ENCODE data around the gene USP27X. TPM values are rescaled to one million over a fixed set of nuclear protein-coding genes. Genes with fewer than 3 reads are reported as not detected.

Gene USP27X
- total RNA-seq, 1 donor from 2014 or later, result 2.2 TPM

DNA sequence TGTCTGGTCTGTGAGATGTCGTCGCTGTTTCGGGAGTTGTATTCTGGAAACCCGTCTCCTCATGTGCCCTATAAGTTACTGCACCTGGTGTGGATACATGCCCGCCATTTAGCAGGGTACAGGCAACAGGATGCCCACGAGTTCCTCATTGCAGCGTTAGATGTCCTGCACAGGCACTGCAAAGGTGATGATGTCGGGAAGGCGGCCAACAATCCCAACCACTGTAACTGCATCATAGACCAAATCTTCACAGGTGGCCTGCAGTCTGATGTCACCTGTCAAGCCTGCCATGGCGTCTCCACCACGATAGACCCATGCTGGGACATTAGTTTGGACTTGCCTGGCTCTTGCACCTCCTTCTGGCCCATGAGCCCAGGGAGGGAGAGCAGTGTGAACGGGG is 1.4 kb downstream of the USP27X start:
- no peak for DNase-seq (ENCODE audit: low read depth in 2 of 2)

DNA sequence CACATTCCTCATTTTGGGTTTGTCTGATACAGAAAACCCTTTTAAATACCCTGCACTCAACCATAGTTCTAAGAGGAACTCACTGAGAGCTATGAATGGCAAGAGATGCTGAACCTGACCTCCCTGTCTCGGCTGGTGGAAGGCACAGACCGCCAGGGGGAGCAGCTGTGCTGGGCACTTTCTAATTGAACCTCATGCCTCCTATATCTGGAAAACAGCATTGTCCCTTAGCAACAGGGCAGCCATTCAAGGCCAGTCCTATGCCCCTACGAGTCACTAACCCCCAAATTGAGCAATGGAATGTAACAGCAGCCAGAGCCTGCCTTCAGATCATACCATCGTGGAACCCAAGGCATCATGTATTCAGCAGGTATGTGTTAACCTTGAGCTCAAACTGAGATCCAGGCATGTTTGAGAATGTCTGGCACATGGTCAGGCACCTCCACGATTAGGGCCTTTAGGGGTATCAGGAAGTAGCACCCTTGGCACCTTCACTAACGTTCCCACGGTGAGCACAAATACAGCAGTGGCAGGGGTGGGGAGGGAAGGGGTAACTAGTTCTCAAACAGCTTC is 5.1 kb downstream of the USP27X start:
- peak; percentile 30 to 44 for DNase-seq (ENCODE audit: low read depth in 2 of 2)

DNA sequence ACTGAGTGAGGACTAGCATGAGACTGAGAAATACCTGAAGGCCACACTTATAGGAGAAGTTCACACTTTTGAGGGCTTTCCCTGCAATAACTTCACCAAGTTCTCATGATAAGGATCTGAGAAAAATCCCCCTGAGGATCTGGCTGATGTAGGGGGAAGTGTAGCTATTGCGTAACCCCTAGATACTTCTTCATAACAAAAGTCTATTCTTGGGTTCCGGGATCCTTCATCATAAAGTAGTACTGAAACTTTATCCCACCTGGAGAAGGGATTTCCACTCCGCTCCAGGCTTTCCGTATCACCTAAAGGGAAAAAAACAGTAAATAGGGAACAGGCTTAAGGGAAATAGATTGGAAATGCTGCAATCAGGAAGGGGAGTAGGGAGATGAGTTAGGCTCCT is 13.3 kb downstream of the USP27X start:
- DNase-seq (ENCODE audit: low read depth in 2 of 2), result no peak

DNA sequence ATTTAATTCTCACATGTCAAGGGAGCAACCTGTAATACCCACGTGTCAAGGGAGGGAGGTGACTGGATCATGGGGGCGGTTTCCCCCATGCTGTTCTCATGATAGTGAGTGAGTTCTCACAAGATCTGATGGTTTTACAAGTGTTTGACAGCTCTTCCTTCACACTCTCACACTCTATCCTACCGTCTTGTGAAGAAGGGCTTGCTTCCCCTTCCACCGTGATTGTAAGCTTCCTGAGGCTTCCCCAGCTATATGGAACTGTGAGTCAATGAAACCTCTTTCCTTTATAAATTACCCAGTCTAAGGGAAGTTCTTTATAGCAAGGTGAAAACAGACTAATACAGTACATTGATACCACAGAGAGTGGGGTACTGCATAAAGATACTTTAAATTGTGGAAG is 17.7 kb downstream of the USP27X start:
- no peak for DNase-seq (ENCODE audit: low read depth in 2 of 2)

DNA sequence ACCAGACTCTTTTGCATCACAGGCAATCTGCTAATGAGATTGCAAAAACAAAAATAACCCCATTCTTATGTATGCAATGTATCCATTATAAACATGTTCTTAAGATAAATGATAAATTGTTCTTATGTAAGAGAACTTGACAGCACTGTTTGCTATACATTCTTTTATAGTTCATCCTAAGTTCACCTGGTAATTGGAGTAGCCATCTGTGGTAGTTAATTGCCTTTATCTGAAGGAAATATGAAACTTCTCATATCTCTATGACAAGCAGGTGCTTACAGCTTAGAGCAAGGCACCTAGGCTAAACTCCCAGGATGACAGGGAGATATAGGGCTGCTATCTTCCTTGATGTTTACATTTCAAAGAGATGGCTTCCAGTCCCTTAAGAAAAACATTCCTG is 21.8 kb downstream of the USP27X start:
- no peak for DNase-seq (ENCODE audit: low read depth in 2 of 2)

DNA sequence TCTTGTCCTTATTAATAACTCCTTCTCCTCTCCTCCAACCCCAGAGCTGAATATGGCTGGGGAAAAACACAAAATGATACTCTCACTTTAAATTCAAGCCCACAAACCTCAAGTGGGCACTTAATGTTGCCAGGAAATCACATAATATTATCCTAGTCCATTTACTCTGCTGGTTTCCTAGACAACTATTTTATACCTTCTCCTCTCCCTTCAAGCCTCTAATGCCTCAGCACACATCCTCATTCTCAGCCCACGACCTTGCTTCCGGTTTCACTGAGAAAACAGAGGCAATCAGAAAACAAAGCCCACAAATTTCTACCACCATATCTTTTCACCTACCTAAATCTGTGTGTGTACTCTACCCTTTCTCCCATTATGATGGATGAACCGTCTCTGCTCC is 31.1 kb downstream of the USP27X start:
- no peak for DNase-seq (ENCODE audit: low read depth in 2 of 2)

DNA sequence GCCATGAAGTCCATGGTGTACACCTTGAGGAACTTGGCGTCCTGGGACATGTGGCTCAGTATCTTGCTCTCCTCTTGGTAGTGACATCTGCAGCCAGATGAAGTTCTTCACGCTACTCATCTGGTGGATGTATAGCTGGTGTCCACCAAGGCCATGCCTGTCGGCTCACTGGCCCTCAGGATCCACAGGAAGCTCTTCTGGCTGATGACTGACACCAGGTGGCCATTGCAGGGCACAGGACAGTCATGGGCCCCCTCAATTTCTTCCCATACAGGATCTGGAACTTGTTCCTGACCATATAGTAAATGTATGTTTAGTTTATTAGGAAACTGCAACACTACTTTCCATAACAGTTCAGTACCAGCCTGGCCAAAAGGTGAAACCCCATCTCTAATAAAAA is 32.8 kb downstream of the USP27X start:
- DNase-seq (ENCODE audit: low read depth in 2 of 2), result no peak

DNA sequence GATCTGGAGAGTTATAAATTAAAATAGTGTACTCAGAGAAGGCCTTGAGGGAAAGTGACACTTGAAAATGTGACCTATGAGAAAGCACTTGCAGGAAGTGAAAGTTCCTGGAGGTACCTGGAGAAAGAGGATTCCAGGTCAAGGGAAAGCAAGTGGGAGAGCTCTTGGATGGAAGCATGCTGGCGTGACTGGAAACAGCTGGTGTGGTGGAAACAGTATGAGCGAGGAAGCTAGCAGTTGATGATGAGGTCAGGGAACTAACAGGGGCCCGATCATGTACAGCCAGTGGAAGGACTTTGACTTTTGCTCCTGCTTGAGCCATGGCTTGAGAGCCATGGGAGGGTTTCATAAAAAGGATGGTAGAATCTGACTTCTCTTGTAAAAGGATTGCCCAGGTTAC is 33.6 kb downstream of the USP27X start:
- DNase-seq (ENCODE audit: low read depth in 2 of 2), result no peak

DNA sequence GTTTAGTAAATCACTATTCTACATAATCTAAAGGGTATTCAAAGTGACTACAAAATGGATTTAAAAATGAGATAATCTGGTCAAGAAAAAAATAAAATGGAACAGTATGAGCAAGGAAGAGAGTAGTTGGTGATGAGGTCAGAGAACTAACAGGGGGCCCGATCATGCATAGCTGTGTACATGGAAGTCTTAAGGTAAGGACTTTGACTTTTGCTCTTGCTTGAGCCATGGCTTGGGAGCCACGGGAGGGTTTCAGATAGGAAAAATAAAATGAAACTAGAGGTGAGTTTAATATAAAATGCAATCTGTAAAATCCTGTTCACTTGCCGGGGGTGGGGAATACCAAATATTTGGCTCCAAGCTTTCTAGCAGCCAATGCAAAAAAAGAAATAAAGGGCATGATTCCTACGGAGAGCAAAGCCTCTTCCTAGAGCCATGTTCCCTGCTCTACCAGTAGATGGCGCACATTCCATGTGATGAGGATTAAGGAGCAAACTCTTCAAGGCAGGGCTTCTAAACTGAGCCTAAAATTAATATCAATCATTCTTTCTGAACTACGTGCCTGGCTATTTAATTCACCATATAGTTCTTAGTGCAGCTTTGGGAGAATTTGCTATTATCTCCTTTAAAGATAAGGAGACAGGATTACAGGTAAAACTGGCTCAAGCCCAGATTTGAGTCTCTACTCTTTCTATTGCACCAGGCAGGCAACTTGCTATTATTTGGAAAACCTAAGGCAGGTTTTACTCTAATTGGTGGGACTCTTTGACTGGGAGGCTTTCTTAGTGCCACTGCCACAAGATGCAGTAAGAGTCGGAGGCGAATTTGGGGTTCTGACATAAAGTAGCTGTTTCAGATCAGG is 36.3 kb downstream of the USP27X start:
- DNase-seq (ENCODE audit: low read depth in 2 of 2), result peak; percentile 39 to 59

DNA sequence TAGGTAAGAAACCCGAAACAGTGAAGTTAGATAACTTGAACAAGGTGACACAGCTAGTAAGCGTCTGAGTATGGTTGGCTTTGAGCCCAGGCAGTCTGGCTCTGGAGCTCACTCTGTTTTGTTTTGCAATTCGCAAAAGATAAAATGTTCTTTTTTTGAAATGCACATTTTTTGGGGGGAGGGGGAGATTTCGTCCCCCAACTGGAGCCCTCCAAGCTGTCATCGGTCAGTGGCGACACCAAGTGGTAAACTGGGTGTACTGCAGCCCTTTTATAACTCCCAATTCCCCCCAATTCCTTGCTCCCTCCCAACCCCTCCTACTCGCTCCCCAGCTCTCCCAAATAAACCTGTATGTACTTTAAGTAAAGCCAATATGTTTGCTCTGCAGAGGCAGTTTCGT is 40.3 kb downstream of the USP27X start:
- DNase-seq (ENCODE audit: low read depth in 2 of 2), result peak in 1 of 2 donors; percentile 21

DNA sequence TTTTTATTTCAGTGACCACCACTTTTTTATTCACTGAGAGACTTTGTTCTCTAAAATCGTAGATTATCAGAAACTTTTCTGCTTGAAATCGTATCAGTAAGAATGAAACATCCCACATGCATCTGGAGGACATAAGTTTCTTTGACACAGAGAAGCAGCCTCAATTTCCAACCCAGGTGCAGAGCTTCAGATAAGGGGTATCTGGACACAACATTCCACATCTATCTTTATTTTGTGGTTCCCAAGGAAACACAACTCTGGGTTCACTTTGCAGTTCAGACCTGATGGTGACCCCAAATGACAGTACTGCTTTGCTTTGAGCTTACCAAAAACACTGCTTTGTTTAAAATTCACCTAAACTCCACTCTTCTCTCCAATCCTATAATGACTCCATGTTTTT is 41.8 kb downstream of the USP27X start:
- no peak for DNase-seq (ENCODE audit: low read depth in 2 of 2)

DNA sequence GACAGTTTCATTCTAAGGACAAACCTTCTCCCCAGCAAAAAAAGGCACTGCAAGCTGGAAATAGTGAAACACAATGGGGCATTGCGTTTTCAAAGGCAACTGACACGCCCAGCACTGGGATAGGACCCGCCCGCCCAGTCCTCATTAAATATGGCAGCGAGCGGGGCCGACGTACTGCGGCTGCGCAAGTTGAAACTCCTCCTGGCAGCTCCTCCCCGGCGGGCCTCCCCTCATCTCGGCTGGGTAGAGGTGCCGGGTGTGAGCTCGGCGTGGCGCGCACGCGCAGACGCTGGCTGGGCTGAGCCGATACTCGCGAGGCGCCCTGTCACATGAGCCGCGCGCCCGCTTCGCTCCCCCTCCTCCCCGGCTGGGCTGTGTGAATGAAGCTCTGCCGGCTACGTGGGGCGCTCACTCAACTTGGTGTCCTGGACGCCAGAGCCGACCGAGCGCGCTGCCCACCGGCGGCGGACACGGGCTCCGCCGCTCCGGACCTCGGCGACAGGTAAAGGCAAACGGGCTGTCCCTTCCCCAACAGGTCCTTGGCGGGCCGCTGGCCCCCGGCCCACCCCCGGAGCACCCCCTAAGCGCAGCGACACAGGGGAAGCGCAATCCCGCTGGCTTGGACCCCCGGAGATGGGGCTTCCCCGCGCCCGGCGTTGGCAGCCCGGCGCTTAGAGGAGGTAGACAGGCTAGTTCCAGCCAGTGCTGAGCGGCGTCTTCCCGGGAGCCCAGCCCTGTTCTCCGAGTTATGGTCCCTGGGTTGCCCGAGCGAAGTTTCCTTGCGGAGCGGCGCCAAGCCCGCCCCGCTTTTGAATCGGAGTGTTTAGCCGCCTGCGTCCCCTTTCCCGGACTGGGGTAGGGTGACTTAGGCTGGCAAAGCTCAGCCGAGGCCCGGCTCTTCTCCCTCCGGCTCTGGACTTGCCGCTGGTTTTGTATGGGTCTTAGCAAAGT is 43.3 kb downstream of the USP27X start, which contains the start of gene CLCN5:
TSS of gene CLCN5 (plus strand) at position 306 of the 951 bp plus-strand sequence. CDS start 2,703 bp downstream, outside the sequence.
- peak; percentile 88 to 95 for DNase-seq (ENCODE audit: low read depth in 2 of 2)

DNA sequence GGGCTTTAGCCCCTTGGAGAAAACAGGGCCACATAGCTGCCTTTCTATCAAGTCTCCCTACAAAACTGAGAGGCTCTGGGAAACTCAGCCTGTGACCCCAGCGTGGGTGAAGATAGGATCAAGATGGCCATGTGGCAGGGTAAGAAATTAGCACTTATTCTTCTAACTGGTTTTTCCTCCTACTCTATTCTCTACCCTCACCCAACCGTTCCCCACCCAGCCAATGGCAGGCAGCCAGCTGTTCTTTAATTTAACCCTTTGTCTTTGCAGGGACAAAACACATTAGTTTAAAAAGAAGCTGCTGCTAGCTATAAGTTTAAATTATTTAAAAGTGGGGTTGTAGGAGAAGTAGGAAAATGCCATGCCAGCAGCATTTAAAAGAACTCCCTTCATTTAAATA is 45.9 kb downstream of the USP27X start:
- no peak for DNase-seq (ENCODE audit: low read depth in 2 of 2)

DNA sequence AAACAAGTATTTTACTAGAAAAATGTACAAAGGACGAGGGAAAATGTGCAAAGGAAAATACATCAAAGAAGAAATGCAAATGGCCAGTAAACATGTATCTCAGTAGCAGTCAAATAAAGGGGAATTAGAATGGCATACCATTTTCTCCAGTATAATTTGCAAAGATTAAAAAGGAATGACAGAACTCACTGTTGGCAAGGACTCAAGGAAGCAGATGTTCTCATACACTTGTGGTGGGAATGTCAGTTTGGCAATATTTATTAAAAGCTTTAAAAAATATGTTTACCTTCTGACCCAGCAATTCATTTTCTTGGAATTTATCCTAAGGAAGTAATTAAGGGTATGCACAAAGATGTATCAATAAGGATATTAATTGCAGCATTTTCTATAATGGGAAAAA is 50.8 kb downstream of the USP27X start:
- peak in 1 of 2 donors; percentile 24 for DNase-seq (ENCODE audit: low read depth in 2 of 2)

Other genes with a start within 250 kb of the USP27X start
- not detected in 2 replicates for gene PAGE1, start 183.5 kb upstream of the USP27X start, total RNA-seq
- gene PAGE4, start 50.2 kb upstream of the USP27X start, total RNA-seq, result not detected in 2 replicates
- 6.2 and 11.4 TPM in 2 replicates for gene CLCN5, start 43.1 kb downstream of the USP27X start, total RNA-seq